Lower leg skin (tissue), 3 donors: ENCODE results near the gene ZNF407.

Experiments
- CTCF ChIP-seq, 3 donors: fragments of 450-650 bp; IDR thresholded peaks; one replicate each; pipeline ENCODE4 v1.5.1; 2016; ENCODE audit warnings: antibody characterized with exemption in 3 of 3, mild to moderate bottlenecking in 3 of 3, moderate library complexity in 2 of 3
- POLR2A ChIP-seq, 2 donors: fragments of 450-650 bp; IDR thresholded peaks; one replicate each; pipeline ENCODE4 v1.6.1; 2016 to 2017; ENCODE audit warnings: antibody characterized with exemption in 2 of 2, mild to moderate bottlenecking in 1 of 2, moderate library complexity in 1 of 2

- TF ChIP-seq CTCF (IDR thresholded peaks at IDR 0.05) (no peak), POLR2A (IDR thresholded peaks at IDR 0.05) (no peak)
Measured at GRCh38 chr18:74961596-74961995, 363.9 kb downstream of the ZNF407 start.
